Measurements from ENCODE around the gene MUC12.

DNA sequence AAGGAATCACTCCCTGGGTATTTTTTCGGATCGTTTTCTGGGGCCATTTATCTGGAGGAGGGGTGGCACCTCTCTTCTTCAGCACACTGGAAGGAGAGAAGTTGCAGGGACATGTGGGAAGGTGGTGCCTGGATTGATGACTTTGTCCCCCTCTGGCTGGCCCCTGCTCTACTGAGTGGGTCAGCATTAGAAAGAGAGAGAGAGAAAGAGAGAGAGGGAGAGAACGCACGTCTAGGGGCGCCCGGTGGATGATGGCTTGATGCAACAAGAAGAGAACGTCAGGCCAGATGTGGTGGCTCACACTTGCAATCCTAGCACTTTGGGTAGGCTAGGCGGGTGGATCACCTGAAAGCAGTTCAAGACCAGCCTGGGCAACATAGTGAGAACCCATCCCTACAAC is 5.5 kb upstream of the MUC12 start:
- TF ChIP-seq POLR2A (conservative IDR thresholded peaks at IDR 0.05) (no peak), RCOR1 (IDR thresholded peaks at IDR 0.05; ENCODE audit: borderline replicate concordance in 1 of 2, low read depth in 2 of 2, low read length in 2 of 2) (no peak), YBX1 (IDR thresholded peaks at IDR 0.05) (no peak), ZNF24 (IDR thresholded peaks at IDR 0.05) (no peak), PBX2 (CRISPR knock-in tag; IDR thresholded peaks at IDR 0.05; ENCODE audit: low read depth) (no peak), PBX2 (tag; conservative IDR thresholded peaks at IDR 0.05; ENCODE audit: low read depth) (no peak), ZNF778 (CRISPR knock-in tag; IDR thresholded peaks at IDR 0.05) (no peak), CTCF (IDR thresholded peaks at IDR 0.05 in 2 of 3, conservative IDR thresholded peaks at IDR 0.05 in 1 of 3; ENCODE audit: insufficient read depth in 2 of 3, low read depth in 1 of 3, low read length in 3 of 3) (no peak), EP300 (IDR thresholded peaks at IDR 0.05; ENCODE audit: low read length) (no peak), ZNF586 (CRISPR knock-in tag; conservative IDR thresholded peaks at IDR 0.05) (no peak)
- TF ChIP-seq, protein P1, sequence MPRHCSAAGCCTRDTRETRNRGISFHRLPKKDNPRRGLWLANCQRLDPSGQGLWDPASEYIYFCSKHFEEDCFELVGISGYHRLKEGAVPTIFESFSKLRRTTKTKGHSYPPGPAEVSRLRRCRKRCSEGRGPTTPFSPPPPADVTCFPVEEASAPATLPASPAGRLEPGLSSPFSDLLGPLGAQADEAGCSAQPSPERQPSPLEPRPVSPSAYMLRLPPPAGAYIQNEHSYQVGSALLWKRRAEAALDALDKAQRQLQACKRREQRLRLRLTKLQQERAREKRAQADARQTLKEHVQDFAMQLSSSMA (CRISPR knock-in tag; IDR thresholded peaks at IDR 0.05), result no peak
- TF ChIP-seq, protein P2, sequence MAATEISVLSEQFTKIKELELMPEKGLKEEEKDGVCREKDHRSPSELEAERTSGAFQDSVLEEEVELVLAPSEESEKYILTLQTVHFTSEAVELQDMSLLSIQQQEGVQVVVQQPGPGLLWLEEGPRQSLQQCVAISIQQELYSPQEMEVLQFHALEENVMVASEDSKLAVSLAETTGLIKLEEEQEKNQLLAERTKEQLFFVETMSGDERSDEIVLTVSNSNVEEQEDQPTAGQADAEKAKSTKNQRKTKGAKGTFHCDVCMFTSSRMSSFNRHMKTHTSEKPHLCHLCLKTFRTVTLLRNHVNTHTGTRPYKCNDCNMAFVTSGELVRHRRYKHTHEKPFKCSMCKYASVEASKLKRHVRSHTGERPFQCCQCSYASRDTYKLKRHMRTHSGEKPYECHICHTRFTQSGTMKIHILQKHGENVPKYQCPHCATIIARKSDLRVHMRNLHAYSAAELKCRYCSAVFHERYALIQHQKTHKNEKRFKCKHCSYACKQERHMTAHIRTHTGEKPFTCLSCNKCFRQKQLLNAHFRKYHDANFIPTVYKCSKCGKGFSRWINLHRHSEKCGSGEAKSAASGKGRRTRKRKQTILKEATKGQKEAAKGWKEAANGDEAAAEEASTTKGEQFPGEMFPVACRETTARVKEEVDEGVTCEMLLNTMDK (IDR thresholded peaks at IDR 0.05; ENCODE audit: borderline replicate concordance, insufficient read depth, low read depth, low read length, poor library complexity, severe bottlenecking), result no peak

Data from K562 (cell line).